Dedifferentiated amniotic fluid mesenchymal stem cell (primary cell): ENCODE results near the gene FLII.
"Not testable (repeated sequence)": the region's sequence is repeated elsewhere in the genome, so short reads cannot be mapped to it uniquely, and the experiment has no call there.

Experiments used
- DNase-seq: peaks from one replicate; pipeline ENCODE4 v3.0.0-alpha.2; 2016; ENCODE audit errors: extremely low spot score

The FLII gene

DNA sequence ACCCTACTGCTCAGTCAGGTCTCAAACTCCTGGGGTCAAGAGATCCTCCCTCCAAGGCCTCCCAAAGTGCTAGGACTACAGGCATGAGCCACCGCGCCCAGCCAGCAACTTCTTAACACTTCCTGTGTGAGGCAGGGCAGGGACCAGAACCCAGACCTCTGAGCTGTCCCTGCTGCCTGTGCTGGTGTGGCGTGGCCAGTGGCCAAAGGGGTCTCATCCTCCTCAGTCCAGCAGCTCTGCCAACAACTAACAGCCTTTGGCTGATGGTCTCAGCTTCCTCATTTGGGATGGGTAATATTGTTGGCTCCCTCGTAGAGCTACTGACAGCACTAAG lies 34.5 kb downstream of the FLII start:
- DNase-seq, result no peak

DNA sequence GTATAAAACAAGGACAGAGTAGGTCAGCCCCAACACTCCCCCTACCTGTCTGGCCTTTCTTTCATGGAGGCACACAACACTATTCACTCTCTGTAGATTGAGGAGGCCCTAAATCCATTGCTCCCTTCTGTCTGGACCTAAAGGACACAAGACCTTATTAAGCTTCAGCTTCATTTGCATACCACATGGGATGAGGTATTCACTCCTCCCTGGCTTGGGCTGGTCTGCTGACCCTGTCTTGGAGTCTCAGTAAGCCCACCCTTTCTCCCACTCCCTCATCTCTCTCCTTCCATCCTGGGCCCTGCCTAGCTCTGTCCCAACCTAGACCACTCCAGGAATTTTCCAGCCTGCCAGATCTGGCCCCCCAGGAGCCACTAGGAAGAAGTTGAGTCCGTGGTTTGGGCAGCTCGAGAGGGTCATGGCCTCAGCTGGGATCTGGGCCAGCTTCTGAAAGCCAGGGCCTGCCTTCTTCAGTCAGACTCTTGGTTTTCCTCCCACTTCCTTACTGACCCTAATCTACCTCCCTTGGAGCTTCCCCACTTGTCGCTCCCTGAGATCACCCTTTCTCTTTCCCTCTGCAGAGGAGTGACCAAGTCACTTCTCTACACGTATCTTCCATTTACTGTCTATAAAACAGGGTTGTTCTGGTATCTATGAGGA lies 39.7 kb downstream of the FLII start:
- peak; percentile 29 for DNase-seq

DNA sequence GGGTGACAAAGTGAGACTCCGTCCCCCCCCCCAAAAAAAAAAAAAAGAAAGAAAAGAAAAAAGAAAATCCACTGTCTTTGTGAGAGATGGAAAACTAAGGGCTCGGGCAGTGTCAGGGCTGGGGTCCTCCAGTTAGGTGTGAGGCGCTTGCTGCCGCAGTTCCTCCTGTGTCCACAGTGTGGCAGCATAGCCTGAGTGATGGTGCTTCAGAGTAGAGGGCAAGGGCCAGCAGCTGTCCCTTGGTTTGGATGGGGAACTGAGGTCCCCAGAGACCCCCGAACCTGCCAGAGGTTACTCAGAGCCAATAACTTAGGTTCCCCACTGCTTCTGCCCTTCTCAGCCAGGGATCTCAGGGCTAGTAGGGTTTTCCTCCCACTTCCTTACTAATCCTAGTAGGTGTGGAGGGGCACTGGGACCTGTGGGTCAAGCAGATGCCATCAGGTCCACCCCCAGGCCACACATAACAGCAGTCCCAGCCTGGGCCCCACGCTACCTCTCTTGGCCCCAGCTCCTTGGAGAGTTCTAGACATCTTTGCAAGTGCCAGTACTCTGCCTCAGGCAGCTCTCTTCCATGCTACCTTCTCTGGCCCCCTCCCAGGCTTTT lies 41.0 kb downstream of the FLII start:
- peak; percentile 40 for DNase-seq

DNA sequence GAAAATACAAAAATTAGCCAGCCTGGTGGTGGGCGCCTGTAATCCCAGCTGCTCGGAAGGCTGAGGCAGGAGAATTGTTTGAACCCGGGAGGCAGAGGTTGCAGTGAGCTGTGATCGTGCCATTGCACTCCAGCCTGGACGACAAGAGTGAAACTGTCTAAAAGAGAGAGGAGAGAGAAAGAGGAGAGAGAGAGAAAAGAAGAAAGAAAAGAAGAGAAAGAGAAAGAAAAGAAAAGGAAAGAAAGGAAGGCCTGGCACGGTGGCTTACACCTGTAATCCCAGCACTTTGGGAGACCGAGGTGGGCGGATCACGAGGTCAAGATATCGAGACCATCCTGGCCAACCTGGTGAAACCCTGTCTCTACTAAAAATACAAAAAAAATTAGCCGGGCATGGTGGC lies 41.6 kb downstream of the FLII start:
- DNase-seq, result not testable (repeated sequence)

DNA sequence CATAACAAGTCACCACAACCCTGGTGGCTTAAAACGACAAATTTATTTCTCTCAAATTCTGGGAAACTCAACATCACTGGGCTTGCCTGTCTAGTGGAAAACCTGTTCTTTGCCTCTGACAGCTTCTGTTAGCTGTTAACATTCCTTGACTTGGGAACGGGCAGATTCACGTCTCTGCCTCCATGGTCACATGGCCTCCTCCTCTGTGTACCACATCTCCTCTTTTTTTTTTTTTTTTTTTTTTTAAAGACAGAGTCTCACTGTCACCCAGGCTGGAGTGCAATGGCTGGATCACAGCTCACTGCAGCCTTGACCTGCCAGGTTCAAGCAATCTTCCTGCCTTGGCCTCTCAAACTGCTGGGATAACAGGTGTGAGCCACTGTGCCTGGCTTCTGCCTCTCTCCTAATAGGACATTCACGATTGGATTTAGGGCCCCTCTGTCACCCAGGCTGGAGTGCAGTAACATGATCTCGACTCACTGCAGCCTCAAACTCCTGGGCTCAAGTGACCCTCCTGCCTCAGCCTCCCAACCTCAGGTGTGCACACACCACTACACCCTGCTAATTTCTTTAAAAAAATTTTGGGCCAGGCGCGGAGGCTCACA lies 44.8 kb downstream of the FLII start:
- no peak for DNase-seq

DNA sequence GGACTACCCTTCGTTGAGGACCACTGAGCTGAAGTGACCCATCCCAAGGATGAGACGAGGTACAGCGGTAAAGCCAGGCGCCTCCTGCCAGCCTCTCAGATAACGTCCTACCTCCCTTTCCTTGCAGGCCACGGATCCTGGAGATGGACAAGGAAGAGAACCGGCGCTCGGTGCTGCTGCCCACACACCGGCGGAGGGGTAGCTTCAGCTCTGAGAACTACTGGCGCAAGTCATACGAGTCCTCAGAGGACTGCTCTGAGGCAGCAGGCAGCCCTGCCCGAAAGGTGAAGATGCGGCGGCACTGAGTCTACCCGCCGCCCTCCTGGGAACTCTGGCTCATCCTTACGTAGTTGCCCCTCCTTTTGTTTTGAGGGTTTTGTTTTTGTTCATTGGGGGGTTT lies 50.4 kb downstream of the FLII start:
- DNase-seq, result no peak

DNA sequence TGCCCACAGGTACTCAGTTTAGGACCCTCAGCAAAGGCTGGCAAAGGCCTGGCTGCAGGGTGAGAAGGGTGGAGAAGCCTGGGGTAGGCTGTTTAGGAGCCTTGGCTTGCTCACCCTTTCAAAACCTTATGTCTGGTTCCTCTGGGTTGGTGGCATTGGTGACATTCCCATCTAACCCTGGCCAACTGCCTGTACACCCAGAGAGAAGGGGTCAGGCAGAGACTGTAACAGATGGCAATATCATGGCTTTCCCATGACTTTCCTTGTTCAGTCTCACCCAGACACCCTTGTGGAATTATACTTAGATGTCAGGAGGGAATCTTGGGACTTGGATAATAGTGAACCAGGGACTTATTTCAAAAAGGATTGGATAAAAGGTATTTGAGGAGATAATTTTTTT lies 51.6 kb downstream of the FLII start:
- no peak for DNase-seq

DNA sequence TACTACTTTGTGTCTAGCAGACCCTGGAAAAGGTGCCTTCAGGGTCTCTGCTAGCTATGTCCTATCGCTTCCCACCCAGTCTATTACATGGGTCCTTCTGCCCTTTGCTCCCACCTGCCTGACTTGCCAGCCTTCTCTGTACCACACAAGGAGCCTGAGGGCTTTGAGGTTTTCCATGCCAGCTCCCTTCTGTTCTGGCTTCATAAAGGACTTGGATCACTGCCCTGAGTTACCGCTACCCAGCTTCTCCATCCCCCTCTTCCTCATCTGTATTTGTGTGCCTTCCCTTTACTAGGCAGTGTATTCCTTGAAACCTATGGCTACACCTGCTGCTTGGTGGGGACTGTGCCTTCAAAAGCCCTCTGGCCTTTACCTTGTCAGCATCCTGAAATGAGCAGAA lies 52.7 kb downstream of the FLII start:
- DNase-seq, result no peak

DNA sequence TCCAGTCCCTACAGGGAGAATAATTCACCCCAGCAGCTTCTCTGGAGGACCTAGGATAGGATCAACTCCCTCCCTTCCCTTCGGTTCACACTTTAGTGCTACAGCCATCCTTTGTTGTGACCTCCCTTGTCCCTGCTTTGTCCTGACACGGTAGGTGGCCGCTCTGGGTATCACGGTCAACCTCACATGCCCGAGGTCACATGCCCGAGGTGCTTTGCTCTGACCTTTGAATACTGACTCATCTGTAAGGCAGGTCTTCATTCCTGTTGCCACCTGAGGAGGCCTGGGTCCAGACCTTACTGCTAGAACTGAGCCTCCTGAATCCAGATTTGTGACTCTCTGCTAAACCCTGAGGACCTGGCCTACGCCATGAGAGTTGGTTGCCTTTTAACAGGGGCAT lies 55.2 kb downstream of the FLII start:
- no peak for DNase-seq

DNA sequence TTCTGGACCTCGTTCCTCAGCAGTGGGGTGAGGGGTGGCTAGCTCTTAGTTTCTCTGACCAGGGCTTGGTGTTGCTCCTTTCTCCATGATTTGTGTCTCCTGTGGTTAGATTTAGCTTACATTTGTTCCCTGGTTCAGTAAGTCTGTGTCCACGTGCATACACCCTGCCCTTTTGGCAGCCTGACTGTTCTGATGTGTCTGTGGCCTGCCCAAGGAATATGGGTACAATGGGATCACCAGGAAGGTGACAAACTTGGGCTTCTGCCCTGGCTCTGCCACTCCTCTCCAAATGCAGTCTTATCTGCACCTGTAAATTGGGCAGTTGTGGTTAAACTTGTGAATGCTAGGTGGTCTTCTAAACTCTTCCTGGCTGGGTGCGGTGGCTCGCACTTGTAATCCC lies 57.4 kb downstream of the FLII start:
- no peak for DNase-seq

DNA sequence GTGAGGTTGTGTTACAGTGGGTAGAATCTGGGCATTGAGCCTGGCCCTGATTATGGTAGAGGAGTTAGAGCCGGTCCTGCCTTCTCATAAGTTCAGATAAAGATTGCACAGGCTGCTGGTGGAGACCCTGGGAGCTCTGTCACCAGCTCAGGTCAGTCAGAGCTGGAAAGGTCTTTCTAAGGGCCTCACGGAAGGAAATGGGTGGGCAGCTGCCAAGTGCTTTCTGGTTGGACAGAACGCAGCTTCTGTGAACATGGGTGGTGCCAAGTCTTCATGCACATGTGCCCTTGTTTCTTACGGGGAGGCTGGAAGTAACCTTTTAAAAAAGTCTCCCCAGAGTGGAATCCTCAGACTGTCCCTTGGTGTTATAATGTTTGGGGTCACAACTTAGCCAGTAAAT lies 60.0 kb downstream of the FLII start:
- no peak for DNase-seq

DNA sequence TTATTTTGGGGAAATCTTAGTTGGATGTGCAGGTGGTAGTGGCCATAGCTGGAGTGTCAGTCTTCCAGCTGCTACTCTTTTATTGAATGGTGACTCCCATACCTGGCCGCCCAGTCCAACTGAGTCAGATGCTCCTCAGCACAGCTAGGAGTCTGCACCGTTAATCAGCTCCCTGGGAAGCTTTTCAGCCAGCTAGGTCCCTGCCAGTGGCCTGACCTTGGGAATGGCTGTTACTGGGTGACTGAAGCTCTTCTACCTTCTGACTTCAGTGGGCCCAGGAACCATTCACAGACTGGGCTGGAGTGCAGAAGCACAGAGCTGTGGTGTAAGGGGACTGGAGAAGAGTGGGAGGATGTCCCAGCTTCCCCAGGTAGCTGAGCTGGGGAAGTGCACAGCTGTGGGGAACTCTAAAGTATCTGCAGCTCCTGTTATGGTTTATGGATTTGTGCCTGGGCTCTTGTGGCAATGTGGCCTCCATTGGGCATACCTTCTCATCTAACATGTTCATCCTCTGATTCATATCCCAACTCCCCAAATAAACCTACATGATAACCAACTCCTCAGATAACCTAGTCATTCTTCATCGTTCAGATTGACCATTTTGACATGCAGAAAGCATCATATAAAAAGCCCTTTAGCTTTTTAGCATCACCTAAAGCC lies 60.9 kb downstream of the FLII start:
- DNase-seq, result no peak

DNA sequence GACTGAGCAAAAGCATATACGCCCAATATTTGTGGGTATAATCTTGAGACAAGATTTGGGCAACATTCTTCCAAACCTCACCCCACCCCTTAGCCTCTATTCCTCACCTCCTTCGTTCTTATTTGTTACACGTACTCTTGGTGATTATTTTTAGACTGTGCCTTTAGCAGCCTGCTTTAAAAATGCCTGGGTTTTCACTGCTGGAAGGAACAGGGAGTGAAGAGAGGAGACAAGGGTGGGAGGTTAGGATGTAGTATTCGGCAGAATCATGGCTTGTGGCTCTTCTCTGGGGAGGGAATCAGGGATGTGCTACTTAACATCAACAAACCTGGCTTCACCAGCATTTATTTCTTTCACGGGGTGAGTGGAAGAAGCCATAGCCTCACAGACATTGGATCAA lies 63.3 kb downstream of the FLII start:
- DNase-seq, result no peak
